HG02588 (cell line): ENCODE results near the gene SGCA.

Experiments used
- ATAC-seq: cut with Tn5 transposase; IDR thresholded peaks from one replicate; pipeline ENCODE4 v1.9.1; 2021; ENCODE audit warnings: mild to moderate bottlenecking, moderate library complexity; ENCODE audit not compliant: unreplicated experiment

SGCA gene

GRCh38 chr17:50148226-50149090 lies 17.3 kb upstream of the SGCA start:
- peak; percentile 35 for ATAC-seq

GRCh38 chr17:50149091-50149416 lies 16.8 kb upstream of the SGCA start:
- no peak for ATAC-seq

GRCh38 chr17:50149417-50150353 lies 16.1 kb upstream of the SGCA start:
- no peak for ATAC-seq

- no peak for ATAC-seq
These were observed 15.3 kb upstream of the SGCA start, which contains the start of gene PPP1R9B for GRCh38 chr17:50150354-50151040. TSS of gene PPP1R9B (minus strand) at chr17:50150677. CDS start at chr17:50150513, 164 bp downstream.

GRCh38 chr17:50151041-50151936 lies 14.5 kb upstream of the SGCA start:
- peak; percentile 36 for ATAC-seq

- ATAC-seq, result no peak
These were observed 13.8 kb upstream of the SGCA start for GRCh38 chr17:50151937-50152547.

GRCh38 chr17:50152736-50153135 lies 13.1 kb upstream of the SGCA start:
- ATAC-seq, result no peak

GRCh38 chr17:50153650-50154575 lies 11.9 kb upstream of the SGCA start:
- ATAC-seq, result no peak

- no peak for ATAC-seq
These were observed 11.2 kb upstream of the SGCA start for GRCh38 chr17:50154604-50155003.

GRCh38 chr17:50155115-50155819 lies 10.5 kb upstream of the SGCA start:
- no peak for ATAC-seq

- no peak for ATAC-seq
These were observed 7.9 kb upstream of the SGCA start for GRCh38 chr17:50157891-50158290.

GRCh38 chr17:50161023-50161910 lies 4.5 kb upstream of the SGCA start:
- peak; percentile 84 for ATAC-seq

GRCh38 chr17:50161911-50162288 lies 3.9 kb upstream of the SGCA start:
- ATAC-seq, result no peak

- ATAC-seq, result no peak
These were observed 3.1 kb upstream of the SGCA start for GRCh38 chr17:50162466-50163254.

GRCh38 chr17:50163843-50164696 lies 1.7 kb upstream of the SGCA start:
- ATAC-seq, result no peak

- no peak for ATAC-seq
These were observed 1.2 kb upstream of the SGCA start for GRCh38 chr17:50164697-50164988.
